Astrocyte (in vitro differentiated cells and primary cell): ENCODE data around the gene ACACA. TPM values are rescaled to one million over a fixed set of nuclear protein-coding genes. Genes with fewer than 3 reads are reported as not detected.

ENCODE experiments used
- DNase-seq: peaks from one replicate; pipeline ENCODE4 v3.0.0-alpha.2; 2010; ENCODE audit warnings: low read depth
- FAIRE-seq: peaks from 2 replicates; lab custom pipeline; 2011; peaks lifted over from hg19 to GRCh38; lab: Jason Lieb, UNC
- H2AFZ ChIP-seq: 2 replicates; pipeline ENCODE4 v1.6.0; 2012; ENCODE audit warnings: low read depth, low read length, inconsistent platforms
- H3K27ac ChIP-seq: 2 replicates; pipeline ENCODE4 v1.5.1; 2011; ENCODE audit warnings: low read depth, low read length, inconsistent platforms
- H3K27me3 ChIP-seq: 2 replicates; pipeline ENCODE4 v1.6.0; 2011; ENCODE audit warnings: low read length, inconsistent platforms; ENCODE audit not compliant: insufficient read depth
- H3K36me3 ChIP-seq: 2 replicates; pipeline ENCODE4 v1.5.1; 2011; ENCODE audit warnings: low read length, inconsistent platforms; ENCODE audit not compliant: insufficient read depth
- H3K4me1 ChIP-seq: 2 replicates; pipeline ENCODE4 v1.5.1; 2011; ENCODE audit warnings: low read length, inconsistent platforms; ENCODE audit not compliant: insufficient read depth
- H3K4me2 ChIP-seq: 2 replicates; pipeline ENCODE4 v1.6.0; 2012; ENCODE audit warnings: low read length, inconsistent platforms
- H3K4me3 ChIP-seq: 2 replicates; pipeline ENCODE4 v1.5.1; 2011; ENCODE audit warnings: low read depth, mild to moderate bottlenecking, low read length, inconsistent platforms; ENCODE audit not compliant: insufficient read depth
- H3K79me2 ChIP-seq: 2 replicates; pipeline ENCODE4 v1.6.0; 2012; ENCODE audit warnings: mild to moderate bottlenecking, low read length, inconsistent platforms; ENCODE audit not compliant: insufficient read depth
- H3K9ac ChIP-seq: 2 replicates; pipeline ENCODE4 v1.6.0; 2012; ENCODE audit warnings: mild to moderate bottlenecking, low read length, inconsistent platforms
- H3K9me3 ChIP-seq: 2 replicates; pipeline ENCODE4 v1.5.1; 2012; ENCODE audit warnings: low read depth, mild to moderate bottlenecking, low read length, inconsistent platforms; ENCODE audit not compliant: insufficient read depth
- H4K20me1 ChIP-seq: 2 replicates; pipeline ENCODE4 v1.6.0; 2012; ENCODE audit warnings: low read length, inconsistent platforms; ENCODE audit not compliant: insufficient read depth
- H3K27ac Mint-ChIP-seq: one replicate; pipeline ENCODE4 v1.8.0; 2021; ENCODE audit warnings: mild to moderate bottlenecking, mixed read lengths; ENCODE audit not compliant: unreplicated experiment
- H3K27me3 Mint-ChIP-seq: one replicate; pipeline ENCODE4 v1.8.0; 2021; ENCODE audit warnings: low read depth, mixed read lengths; ENCODE audit not compliant: unreplicated experiment
- H3K36me3 Mint-ChIP-seq: one replicate; pipeline ENCODE4 v1.8.0; 2021; ENCODE audit warnings: low read depth, mixed read lengths; ENCODE audit not compliant: unreplicated experiment
- H3K4me1 Mint-ChIP-seq: one replicate; pipeline ENCODE4 v1.8.0; 2021; ENCODE audit warnings: low read depth, mixed read lengths; ENCODE audit not compliant: unreplicated experiment
- H3K4me3 Mint-ChIP-seq: one replicate; pipeline ENCODE4 v1.8.0; 2021; ENCODE audit warnings: mild to moderate bottlenecking, moderate library complexity, mixed read lengths; ENCODE audit not compliant: unreplicated experiment
- H3K9me3 Mint-ChIP-seq: one replicate; pipeline ENCODE4 v1.8.0; 2021; ENCODE audit warnings: mild to moderate bottlenecking, mixed read lengths; ENCODE audit not compliant: unreplicated experiment
- CTCF ChIP-seq: IDR thresholded peaks from 2 replicates; pipeline ENCODE4 v1.5.1; 2011; ENCODE audit warnings: low read depth, mild to moderate bottlenecking, inconsistent platforms, low read length, moderate library complexity; ENCODE audit not compliant: insufficient read depth
- EZH2 ChIP-seq: IDR thresholded peaks from 2 replicates; pipeline ENCODE4 v1.6.1; 2012; ENCODE audit warnings: mild to moderate bottlenecking, low read length, inconsistent platforms; ENCODE audit not compliant: insufficient read depth
- total RNA-seq: library from RNA; stranded (reverse); gene quantifications from 2 replicates; pipeline ENCODE4 v1.2.1, GENCODE V29; 2021

The ACACA gene
- total RNA-seq, 1 donor from 2014 or later: 88.3 TPM

- Histone ChIP-seq H3K27me3 (no peaks in the 10 kb centered on the region), H3K4me3 (no peak overlapping the region), H3K27ac (no peak overlapping the region), H3K36me3 (no peaks in the 10 kb centered on the region), H2AFZ (no peak overlapping the region), H3K79me2 (peaks cover 14% of the 10 kb centered on the region), H3K4me1 (peaks cover 3% of the 10 kb centered on the region), H4K20me1 (peaks cover 28% of the 10 kb centered on the region), H3K4me2 (no peak overlapping the region), H3K9me3 (no peaks in the 10 kb centered on the region), H3K9ac (no peak overlapping the region)
- Mint-ChIP-seq H3K4me1 (peaks cover 16% of the 10 kb centered on the region), H3K27me3 (no peaks in the 10 kb centered on the region), H3K27ac (no peak overlapping the region), H3K36me3 (no peaks in the 10 kb centered on the region), H3K4me3 (no peak overlapping the region), H3K9me3 (no peaks in the 10 kb centered on the region)
- no peak for TF ChIP-seq CTCF
- no peak for TF ChIP-seq EZH2
- FAIRE-seq (no peak), DNase-seq (no peak)
These were observed 83.6 kb downstream of the ACACA start for GRCh38 chr17:37322826-37323561.

- Histone ChIP-seq H3K36me3 (no peaks in the 10 kb centered on the region), H2AFZ (no peak overlapping the region), H3K9ac (no peak overlapping the region), H3K27ac (no peak overlapping the region), H3K4me3 (no peak overlapping the region), H3K4me1 (no peaks in the 10 kb centered on the region), H3K79me2 (peaks cover 19% of the 10 kb centered on the region), H4K20me1 (peaks cover 24% of the 10 kb centered on the region), H3K4me2 (no peak overlapping the region), H3K27me3 (no peaks in the 10 kb centered on the region), H3K9me3 (no peaks in the 10 kb centered on the region)
- H3K4me3 Mint-ChIP-seq: no peak overlapping the region
- no peak for TF ChIP-seq EZH2
- no peak for TF ChIP-seq CTCF
- no peaks in the 10 kb centered on the region for H3K27me3 Mint-ChIP-seq
- H3K9me3 Mint-ChIP-seq: no peaks in the 10 kb centered on the region
- H3K36me3 Mint-ChIP-seq: no peaks in the 10 kb centered on the region
- H3K27ac Mint-ChIP-seq: no peak overlapping the region
- DNase-seq (no peak), FAIRE-seq (no peak)
- H3K4me1 Mint-ChIP-seq: peaks cover 13% of the 10 kb centered on the region
These were observed 84.5 kb downstream of the ACACA start for GRCh38 chr17:37322106-37322505.

GRCh38 chr17:37318931-37319594 is 87.6 kb downstream of the ACACA start:
- H3K4me1 Mint-ChIP-seq: peaks cover 8% of the 10 kb centered on the region
- no peaks in the 10 kb centered on the region for H3K36me3 ChIP-seq
- H3K9me3 Mint-ChIP-seq: no peaks in the 10 kb centered on the region
- no peak overlapping the region for H3K4me2 ChIP-seq
- H3K79me2 ChIP-seq: peaks cover 32% of the 10 kb centered on the region
- no peaks in the 10 kb centered on the region for H3K27me3 ChIP-seq
- TF ChIP-seq CTCF (no peak), EZH2 (no peak)
- FAIRE-seq (no peak), DNase-seq (no peak)
- no peak overlapping the region for H2AFZ ChIP-seq
- H4K20me1 ChIP-seq: peaks cover 44% of the 10 kb centered on the region
- H3K27ac ChIP-seq: no peak overlapping the region
- H3K36me3 Mint-ChIP-seq: peaks cover 1% of the 10 kb centered on the region
- H3K4me3 ChIP-seq: no peak overlapping the region
- H3K4me1 ChIP-seq: no peaks in the 10 kb centered on the region
- H3K27me3 Mint-ChIP-seq: no peaks in the 10 kb centered on the region
- H3K9me3 ChIP-seq: no peaks in the 10 kb centered on the region
- no peak overlapping the region for H3K9ac ChIP-seq
- no peak overlapping the region for H3K27ac Mint-ChIP-seq
- no peak overlapping the region for H3K4me3 Mint-ChIP-seq
